Heart left ventricle (tissue), 16 donors: ENCODE measurements around the gene SND1. TPM values are rescaled to one million over a fixed set of nuclear protein-coding genes. Genes with fewer than 3 reads are reported as not detected.
A peak's percentile ranks its signal among the peaks of the same experiment; 100 is the strongest.

Experiments
- ATAC-seq, 4 donors: fragments of 200-7000 bp; cut with Tn5 transposase; one replicate each; pipeline ENCODE4 v1.9.1; 2020 to 2022; ENCODE audit warnings: moderate library complexity in 4 of 4, mild to moderate bottlenecking in 3 of 4, moderate number of reproducible peaks in 1 of 4
- DNase-seq, 5 donors: peaks; one replicate each; pipeline ENCODE4 v3.0.0-alpha.2; 2020
- H3K27ac ChIP-seq, 12 donors: fragments of 200-600 bp; sonication (generic) in 4 of 12; one replicate each; pipeline versions ENCODE4 v1.5.0 to v1.8.0; 2016 to 2022; ENCODE audit warnings: mild to moderate bottlenecking in 2 of 12
- H3K27me3 ChIP-seq, 9 donors: fragments of 200-600 bp; sonication (generic) in 2 of 9; one replicate each; pipeline versions ENCODE4 v1.5.1 to v1.8.0; 2016 to 2022; ENCODE audit warnings: mild to moderate bottlenecking in 3 of 9
- H3K36me3 ChIP-seq, 9 donors: fragments of 200-600 bp; sonication (generic) in 2 of 9; one replicate each; pipeline versions ENCODE4 v1.5.0 to v1.8.0; 2018 to 2022; ENCODE audit warnings: mild to moderate bottlenecking in 2 of 9
- H3K4me1 ChIP-seq, 12 donors: fragments of 200-600 bp; sonication (generic) in 4 of 12; one replicate each; pipeline versions ENCODE4 v1.5.0 to v1.8.0; 2016 to 2022; ENCODE audit warnings: mild to moderate bottlenecking in 3 of 12
- H3K4me3 ChIP-seq, 12 donors: fragments of 200-600 bp; sonication (generic) in 4 of 12; one replicate each; pipeline versions ENCODE4 v1.5.0 to v1.8.0; 2017 to 2022; ENCODE audit warnings: mild to moderate bottlenecking in 9 of 12, moderate library complexity in 4 of 12
- H3K9me3 ChIP-seq, 12 donors: fragments of 200-600 bp; sonication (generic) in 4 of 12; one replicate each; pipeline versions ENCODE4 v1.5.0 to v1.8.0; 2016 to 2022; ENCODE audit warnings: mild to moderate bottlenecking in 1 of 12
- CTCF ChIP-seq, 12 donors: fragments of 200-600 bp; sonication (generic) in 4 of 12; IDR thresholded peaks; one replicate each; pipeline versions ENCODE4 v1.5.0 to v1.8.0; 2018 to 2022; ENCODE audit warnings: antibody characterized with exemption in 12 of 12, mild to moderate bottlenecking in 5 of 12
- POLR2A ChIP-seq, 2 donors: fragments of 450-650 bp; IDR thresholded peaks; one replicate each; pipeline ENCODE4 v1.6.1; 2017; ENCODE audit warnings: antibody characterized with exemption in 2 of 2, mild to moderate bottlenecking in 2 of 2, moderate library complexity in 2 of 2
- WGBS, 4 donors: extraction: QIAGEN DNeasy Blood & Tissue Kit in 2 of 4; methylation state at CpG; one replicate each; pipeline versions ENCODE4 v1.1.5 to v1.1.7; 2013 to 2018; 5-methylcytosine and 5-hydroxymethylcytosine counted together
- intact Hi-C, 10 donors: fragments of 100-400 bp; cut with DNase I; formaldehyde crosslinking; loops; one replicate each; pipeline versions ENCODE4 v1.11.1 to v1.14.2; 2022
- polyA plus RNA-seq, 2 donors: library from polyadenylated mRNA; stranded (reverse); fragments of 200-250 nt; gene quantifications; one replicate each; pipeline ENCODE4 v1.2.3, GENCODE V29; 2013
- total RNA-seq, 9 donors: library from RNA; depleted of rRNA in 2 of 9; stranded (reverse); fragments of >200 nt in 2 of 9; fragmentation: NEBNext Ultra II Directional in 3 of 9; extraction: Animal tissue kit (Norgen Biotek cat#: 25700) in 3 of 9; gene quantifications; one replicate each; pipeline versions ENCODE4 v1.1.0 to v1.2.4, GENCODE V29; 2016 to 2023
- donor health status: ischemic (EF 13 %, LVEDD 7.1; RV severe dilation, severe dysfunction).
- donor health status: healthy with polysubstance abuse.
- donor health status: DM: no; HTN: yes; CAD: no.
- donor health status: DM: no; HTN: no; CAD: no.
- donor health status: ischemic (EF 25% LVEDD 6.9; RV normal size, moderate dysfunction).
- donor health status: ischemic (EF 25% LVEDD 5.7; RV mildly dilated, moderate dysfunction).
- donor health status: healthy.
- donor health status: DM: yes; HTN: yes; CAD: no.
- donor health status: ischemic (EF 35%, LVEDD 5.7; RV mildly dilated, moderate dysfunction).
- donor health status: nonischemic (EF 11% LVEDD 7.7; RV severe dilation, severe dysfunction).
- donor health status: DM: yes; HTN: yes; CAD: no.
- donor health status: PGD.
- donor health status: ischemic (EF 29% LVEDD 5.4; RV normal size, mild dysfunction).
- donor health status: nonischemic (EF 23%, LVEDD 6.1; RV moderate dilation, normal function).

Gene SND1
- total and polyA plus RNA-seq, 11 donors = 45.6 to 115 (median 76.3) TPM

- intact Hi-C loops = no loop called here
Measured at GRCh38 chr7:128024151-128024550, 372.2 kb downstream of the SND1 start.

GRCh38 chr7:128025380-128025779 is 373.4 kb downstream of the SND1 start:
- no peaks in the 10 kb centered on the region for H3K27me3 ChIP-seq
- ATAC-seq (no peak), DNase-seq (no peak)
- peaks cover 0 to 14% (median 0%) of the 10 kb centered on the region in 9 donors for H3K36me3 ChIP-seq
- intact Hi-C loops = no loop called here
- no peak for TF ChIP-seq CTCF (IDR thresholded peaks at IDR 0.05)
- TF ChIP-seq POLR2A (IDR thresholded peaks at IDR 0.05) = no peak
- H3K4me1 ChIP-seq = peaks cover 0 to 40% (median 14%) of the 10 kb centered on the region in 12 donors
- H3K4me3 ChIP-seq = no peak overlapping the region
- no peaks in the 10 kb centered on the region for H3K9me3 ChIP-seq
- WGBS, 4 donors = 76 to 83% (median 80%) methylated on average over 6 of the region's 6 CpGs
- H3K27ac ChIP-seq = no peak overlapping the region

More at GRCh38 chr7:128024151-128024550, 372.2 kb downstream of the SND1 start:
- Histone ChIP-seq H3K27me3 (no peaks in the 10 kb centered on the region), H3K4me1 (peaks cover 0 to 38% (median 13%) of the 10 kb centered on the region in 12 donors), H3K36me3 (peaks cover 0 to 17% (median 0%) of the 10 kb centered on the region in 9 donors), H3K9me3 (no peaks in the 10 kb centered on the region), H3K4me3 (no peak overlapping the region), H3K27ac (no peak overlapping the region)
- TF ChIP-seq POLR2A (IDR thresholded peaks at IDR 0.05) (no peak), CTCF (IDR thresholded peaks at IDR 0.05) (no peak)
- WGBS, 4 donors = 94 to 99% (median 97%) methylated on average over 3 of the region's 3 CpGs
- ATAC-seq = no peak
- no peak for DNase-seq

- DNase-seq (no peak), ATAC-seq (peak in 1 of 4 donors; percentile 16)
- no peaks in the 10 kb centered on the region for H3K27me3 ChIP-seq
- H3K4me1 ChIP-seq = peaks cover 0 to 44% (median 16%) of the 10 kb centered on the region in 12 donors
- 51 to 68% (median 61%) methylated on average over 2 of the region's 2 CpGs for WGBS, 4 donors
- no peak overlapping the region for H3K27ac ChIP-seq
- no peaks in the 10 kb centered on the region for H3K9me3 ChIP-seq
- intact Hi-C loops = no loop called here
- H3K36me3 ChIP-seq = peaks cover 0 to 10% (median 0%) of the 10 kb centered on the region in 9 donors
- TF ChIP-seq POLR2A (IDR thresholded peaks at IDR 0.05) (no peak), CTCF (IDR thresholded peaks at IDR 0.05) (no peak)
- H3K4me3 ChIP-seq = no peak overlapping the region
Measured at GRCh38 chr7:128025819-128026218, 373.8 kb downstream of the SND1 start.

- TF ChIP-seq CTCF (IDR thresholded peaks at IDR 0.05) (no peak), POLR2A (IDR thresholded peaks at IDR 0.05) (no peak)
- H3K9me3 ChIP-seq = no peaks in the 10 kb centered on the region
- ATAC-seq = no peak
- intact Hi-C loops = no loop called here
- H3K27me3 ChIP-seq = no peaks in the 10 kb centered on the region
- 58 to 81% (median 66%) methylated on average over 2 of the region's 2 CpGs for WGBS, 4 donors
- peaks cover 0 to 6% (median 0%) of the 10 kb centered on the region in 9 donors for H3K36me3 ChIP-seq
- peaks cover 0 to 44% (median 16%) of the 10 kb centered on the region in 12 donors for H3K4me1 ChIP-seq
- no peak overlapping the region for H3K4me3 ChIP-seq
- no peak overlapping the region for H3K27ac ChIP-seq
- no peak for DNase-seq
Measured at GRCh38 chr7:128026551-128026950, 374.6 kb downstream of the SND1 start.
